ENCODE data around the gene MBD6. TPM values are rescaled to one million over a fixed set of nuclear protein-coding genes. Genes with fewer than 3 reads are reported as not detected.

The MBD6 gene
- total RNA-seq, 3 donors from 2014 or later, result 12.6 to 26.1 (median 19.7) TPM

DNA sequence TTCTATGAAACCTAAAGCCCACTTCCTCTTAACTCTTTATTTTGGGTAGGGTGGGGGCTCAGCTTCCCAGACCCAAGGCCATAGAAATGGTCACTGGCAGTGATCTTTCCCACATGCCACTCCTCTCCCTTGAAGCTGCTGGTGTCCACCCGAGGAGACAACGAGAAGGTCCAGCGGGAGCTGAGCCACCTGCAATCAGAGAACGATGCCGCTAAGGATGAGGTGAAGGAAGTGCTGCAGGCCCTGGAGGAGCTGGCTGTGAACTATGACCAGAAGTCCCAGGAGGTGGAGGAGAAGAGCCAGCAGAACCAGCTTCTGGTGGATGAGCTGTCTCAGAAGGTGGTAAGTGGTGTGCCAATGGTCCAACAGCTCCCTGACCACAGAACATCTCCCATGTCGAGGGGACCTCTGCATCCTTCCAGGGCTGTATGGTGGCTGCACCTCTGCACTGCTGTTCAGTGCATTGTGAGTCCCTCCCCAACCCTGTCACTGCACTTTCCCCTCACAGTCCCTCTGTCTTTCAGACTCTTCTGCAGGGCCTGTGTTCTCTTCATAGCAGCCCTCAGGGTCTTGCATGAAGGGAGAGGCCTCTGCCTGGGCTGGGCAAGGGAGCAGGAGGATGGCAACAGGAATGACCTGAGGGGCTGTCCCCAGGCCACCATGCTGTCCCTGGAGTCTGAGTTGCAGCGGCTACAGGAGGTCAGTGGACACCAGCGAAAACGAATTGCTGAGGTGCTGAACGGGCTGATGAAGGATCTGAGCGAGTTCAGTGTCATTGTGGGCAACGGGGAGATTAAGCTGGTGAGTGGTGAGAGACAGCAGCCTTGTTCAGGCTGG, 49.5 kb downstream of the MBD6 start:
- no peaks in the 10 kb centered on the region for H3K27me3 ChIP-seq
- no peaks in the 10 kb centered on the region for H3K4me1 ChIP-seq
- no peak for DNase-seq (ENCODE audit: low spot score in 2 of 2)
- no peaks in the 10 kb centered on the region for H3K9me3 ChIP-seq
- intact Hi-C loops (cut with DNase I; ENCODE audit: low total_unique reads), result no loop called here
- H3K4me3 ChIP-seq, result no peak overlapping the region
- H3K27ac ChIP-seq, result no peak overlapping the region
- TF ChIP-seq, protein P1, sequence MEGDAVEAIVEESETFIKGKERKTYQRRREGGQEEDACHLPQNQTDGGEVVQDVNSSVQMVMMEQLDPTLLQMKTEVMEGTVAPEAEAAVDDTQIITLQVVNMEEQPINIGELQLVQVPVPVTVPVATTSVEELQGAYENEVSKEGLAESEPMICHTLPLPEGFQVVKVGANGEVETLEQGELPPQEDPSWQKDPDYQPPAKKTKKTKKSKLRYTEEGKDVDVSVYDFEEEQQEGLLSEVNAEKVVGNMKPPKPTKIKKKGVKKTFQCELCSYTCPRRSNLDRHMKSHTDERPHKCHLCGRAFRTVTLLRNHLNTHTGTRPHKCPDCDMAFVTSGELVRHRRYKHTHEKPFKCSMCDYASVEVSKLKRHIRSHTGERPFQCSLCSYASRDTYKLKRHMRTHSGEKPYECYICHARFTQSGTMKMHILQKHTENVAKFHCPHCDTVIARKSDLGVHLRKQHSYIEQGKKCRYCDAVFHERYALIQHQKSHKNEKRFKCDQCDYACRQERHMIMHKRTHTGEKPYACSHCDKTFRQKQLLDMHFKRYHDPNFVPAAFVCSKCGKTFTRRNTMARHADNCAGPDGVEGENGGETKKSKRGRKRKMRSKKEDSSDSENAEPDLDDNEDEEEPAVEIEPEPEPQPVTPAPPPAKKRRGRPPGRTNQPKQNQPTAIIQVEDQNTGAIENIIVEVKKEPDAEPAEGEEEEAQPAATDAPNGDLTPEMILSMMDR (IDR thresholded peaks at IDR 0.05), result no peak
- TF ChIP-seq POLR2AphosphoS5 (IDR thresholded peaks at IDR 0.05), result no peak
- no peaks in the 10 kb centered on the region for H3K36me3 ChIP-seq

DNA sequence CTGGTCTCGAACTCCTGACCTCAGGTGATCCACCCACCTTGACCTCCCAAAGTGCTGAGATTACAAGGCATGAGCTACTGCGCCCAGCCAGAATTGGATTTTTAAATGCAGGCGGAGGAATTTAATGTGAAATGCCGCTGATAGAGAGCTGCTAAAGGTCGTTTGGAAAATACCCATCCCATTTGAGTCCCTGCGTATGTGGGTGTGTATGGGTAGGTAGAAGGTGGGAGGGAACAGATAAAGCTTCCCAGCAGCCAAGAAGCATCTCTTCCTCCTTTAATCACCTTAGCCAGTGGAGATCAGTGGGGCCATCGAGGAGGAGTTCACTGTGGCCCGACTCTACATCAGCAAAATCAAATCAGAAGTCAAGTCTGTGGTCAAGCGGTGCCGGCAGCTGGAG, 52.2 kb downstream of the MBD6 start:
- Histone ChIP-seq H3K4me3 (no peak overlapping the region), H3K4me1 (no peaks in the 10 kb centered on the region), H3K9me3 (no peaks in the 10 kb centered on the region), H3K36me3 (no peaks in the 10 kb centered on the region), H3K27me3 (no peaks in the 10 kb centered on the region), H3K27ac (no peak overlapping the region)
- DNase-seq (ENCODE audit: low spot score in 2 of 2), result no peak
- TF ChIP-seq, protein P1 (IDR thresholded peaks at IDR 0.05), result no peak
- TF ChIP-seq POLR2A (IDR thresholded peaks at IDR 0.05) (no peak), POLR2AphosphoS5 (IDR thresholded peaks at IDR 0.05) (no peak)
- intact Hi-C loops (cut with DNase I; ENCODE audit: low total_unique reads), result no loop called here

DNA sequence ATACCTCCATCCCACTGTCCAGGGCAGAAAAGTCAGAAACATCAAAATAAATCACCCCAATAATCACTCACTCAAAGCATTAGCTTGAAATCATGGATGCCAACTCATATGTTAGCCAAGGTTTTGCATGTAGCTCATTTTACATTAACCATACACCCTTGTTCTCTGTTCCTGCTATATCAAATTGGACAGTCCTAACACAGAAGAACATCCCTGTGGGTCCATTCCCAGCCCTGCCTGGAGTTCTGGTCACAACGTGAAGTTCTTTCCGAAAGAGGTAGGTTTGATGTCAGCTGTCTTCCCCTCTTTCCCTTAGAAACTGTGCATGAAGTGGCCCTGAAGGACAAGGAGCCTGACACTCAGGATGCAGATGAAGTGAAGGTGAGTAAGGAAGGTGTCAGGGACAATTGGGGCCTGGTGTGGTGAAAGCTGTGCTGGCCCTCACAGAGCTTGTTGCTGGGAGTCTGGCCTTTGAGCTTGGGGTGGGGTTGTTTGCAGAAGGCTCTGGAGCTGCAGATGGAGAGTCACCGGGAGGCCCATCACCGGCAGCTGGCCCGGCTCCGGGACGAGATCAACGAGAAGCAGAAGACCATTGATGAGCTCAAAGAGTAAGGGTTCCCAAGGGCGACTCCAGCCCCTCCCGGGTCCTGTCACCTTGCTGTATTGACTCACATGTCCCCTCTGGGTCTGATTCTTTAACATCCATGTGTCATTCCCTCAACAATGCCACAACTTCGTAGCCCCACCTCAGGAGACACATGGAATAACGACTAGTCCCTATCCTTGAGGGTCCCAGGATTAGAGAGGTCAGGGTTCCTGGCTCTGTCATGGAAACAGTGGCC, 53.4 kb downstream of the MBD6 start:
- intact Hi-C loops (cut with DNase I; ENCODE audit: low total_unique reads), result no loop called here
- Histone ChIP-seq H3K9me3 (no peaks in the 10 kb centered on the region), H3K27me3 (no peaks in the 10 kb centered on the region), H3K4me1 (no peaks in the 10 kb centered on the region), H3K36me3 (no peaks in the 10 kb centered on the region), H3K4me3 (no peak overlapping the region), H3K27ac (no peak overlapping the region)
- peak in 1 of 2 donors; percentile 36 for DNase-seq (ENCODE audit: low spot score in 2 of 2)
- TF ChIP-seq POLR2A (IDR thresholded peaks at IDR 0.05) (no peak), POLR2AphosphoS5 (IDR thresholded peaks at IDR 0.05) (no peak)
- TF ChIP-seq, protein P1 (IDR thresholded peaks at IDR 0.05), result no peak

DNA sequence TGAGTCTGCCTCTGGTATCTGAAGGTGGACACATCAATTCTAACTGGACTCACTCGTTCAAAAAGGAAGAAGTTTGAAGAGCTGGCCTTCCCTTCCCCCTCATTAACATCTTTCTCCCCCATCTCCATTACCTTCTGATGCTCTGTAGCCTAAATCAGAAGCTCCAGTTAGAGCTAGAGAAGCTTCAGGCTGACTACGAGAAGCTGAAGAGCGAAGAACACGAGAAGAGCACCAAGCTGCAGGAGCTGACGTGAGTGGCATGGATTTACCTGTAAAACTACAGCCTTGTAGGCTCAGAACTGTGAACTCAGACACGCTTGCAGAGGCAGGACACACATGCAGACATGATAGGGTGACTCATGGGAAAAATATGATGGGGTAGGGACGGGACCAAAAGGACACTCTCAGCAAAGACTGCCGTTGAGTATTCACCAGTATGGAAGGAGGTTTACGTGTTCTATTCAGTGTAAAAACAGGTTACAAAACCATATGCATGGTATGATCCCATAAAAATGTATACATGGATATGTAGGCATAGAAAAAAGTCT, 54.1 kb downstream of the MBD6 start:
- H3K4me3 ChIP-seq, result no peak overlapping the region
- no peaks in the 10 kb centered on the region for H3K36me3 ChIP-seq
- H3K4me1 ChIP-seq, result no peaks in the 10 kb centered on the region
- no peaks in the 10 kb centered on the region for H3K27me3 ChIP-seq
- no peaks in the 10 kb centered on the region for H3K9me3 ChIP-seq
- no peak for DNase-seq (ENCODE audit: low spot score in 2 of 2)
- TF ChIP-seq POLR2AphosphoS5 (IDR thresholded peaks at IDR 0.05) (no peak), POLR2A (IDR thresholded peaks at IDR 0.05) (no peak)
- TF ChIP-seq, protein P1 (IDR thresholded peaks at IDR 0.05), result no peak
- intact Hi-C loops (cut with DNase I; ENCODE audit: low total_unique reads), result no loop called here
- no peak overlapping the region for H3K27ac ChIP-seq
